Upper lobe of right lung (tissue), 1 donor: ENCODE measurements around the gene SLC22A12. TPM values are rescaled to one million over a fixed set of nuclear protein-coding genes. Genes with fewer than 3 reads are reported as not detected.

ENCODE experiments used
- ATAC-seq: fragments of 200-7000 bp; cut with Tn5 transposase; one replicate; pipeline ENCODE4 v1.9.1; 2020; ENCODE audit warnings: mild to moderate bottlenecking, moderate library complexity
- DNase-seq: peaks from one replicate; pipeline ENCODE4 v3.0.0-alpha.2; 2020
- H3K27ac ChIP-seq: fragments of 200-600 bp; one replicate; pipeline ENCODE4 v1.8.0; 2022
- H3K27me3 ChIP-seq: fragments of 200-600 bp; one replicate; pipeline ENCODE4 v1.8.0; 2022; ENCODE audit warnings: mild to moderate bottlenecking
- H3K36me3 ChIP-seq: fragments of 200-600 bp; one replicate; pipeline ENCODE4 v1.8.0; 2022
- H3K4me1 ChIP-seq: fragments of 200-600 bp; one replicate; pipeline ENCODE4 v1.8.0; 2022
- H3K4me3 ChIP-seq: fragments of 200-600 bp; one replicate; pipeline ENCODE4 v1.8.0; 2022; ENCODE audit warnings: mild to moderate bottlenecking
- H3K9me3 ChIP-seq: fragments of 200-600 bp; one replicate; pipeline ENCODE4 v1.8.0; 2022
- intact Hi-C: fragments of 100-400 bp; cut with DNase I; formaldehyde crosslinking; loops from one replicate; pipeline ENCODE4 v1.11.0; 2022
- total RNA-seq: library from RNA; stranded (reverse); fragmentation: NEBNext Ultra II Directional; extraction: Animal tissue kit (Norgen Biotek cat#: 25700); gene quantifications from one replicate; pipeline ENCODE4 v1.2.1, GENCODE V29; 2021
- TF ChIP-seq, protein P1 (sequence below): fragments of 200-600 bp; IDR thresholded peaks from one replicate; pipeline ENCODE4 v1.8.0; 2022; ENCODE audit warnings: antibody characterized with exemption
- donor health status: DM: no; HTN: yes; CAD: no; lungs with severe emphysema.

The SLC22A12 gene
- total RNA-seq, 1 donor from 2014 or later: not detected

DNA sequence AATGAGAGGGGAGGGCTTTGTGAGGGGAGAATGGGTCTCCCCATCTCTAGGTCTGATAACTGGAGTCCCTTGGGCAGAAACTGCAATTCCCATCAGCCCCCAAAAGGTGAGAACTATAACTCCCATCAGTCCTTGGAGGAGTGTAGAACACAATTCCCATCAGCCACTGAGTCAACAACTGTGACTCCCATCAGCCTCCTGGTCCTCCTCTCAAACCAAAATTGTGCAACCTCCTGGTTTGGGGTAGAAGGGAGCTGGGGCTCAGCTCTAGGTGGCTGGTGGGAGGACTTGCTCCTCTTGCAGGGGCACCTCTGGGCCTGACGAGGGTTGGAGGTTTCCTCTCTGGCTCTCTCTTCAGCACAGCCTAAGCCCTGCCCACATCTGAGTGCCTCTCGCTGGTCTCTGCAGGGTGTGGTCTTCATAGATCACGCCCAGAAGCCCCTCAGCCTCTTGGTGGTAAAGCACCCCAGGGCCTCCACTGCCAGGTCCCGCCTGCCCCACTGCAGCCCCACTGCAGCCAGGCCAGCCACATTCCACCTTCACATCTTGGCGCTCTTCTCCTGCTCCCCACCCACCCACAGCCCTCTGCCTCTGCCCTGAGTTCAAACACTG lies 18.5 kb downstream of the SLC22A12 start:
- intact Hi-C loops: no loop called here
- Histone ChIP-seq H3K27me3 (peaks cover 4% of the 10 kb centered on the region), H3K4me3 (no peak overlapping the region), H3K36me3 (no peaks in the 10 kb centered on the region), H3K27ac (no peak overlapping the region), H3K4me1 (no peaks in the 10 kb centered on the region), H3K9me3 (no peaks in the 10 kb centered on the region)
- DNase-seq (no peak), ATAC-seq (no peak)
- TF ChIP-seq, protein P1, sequence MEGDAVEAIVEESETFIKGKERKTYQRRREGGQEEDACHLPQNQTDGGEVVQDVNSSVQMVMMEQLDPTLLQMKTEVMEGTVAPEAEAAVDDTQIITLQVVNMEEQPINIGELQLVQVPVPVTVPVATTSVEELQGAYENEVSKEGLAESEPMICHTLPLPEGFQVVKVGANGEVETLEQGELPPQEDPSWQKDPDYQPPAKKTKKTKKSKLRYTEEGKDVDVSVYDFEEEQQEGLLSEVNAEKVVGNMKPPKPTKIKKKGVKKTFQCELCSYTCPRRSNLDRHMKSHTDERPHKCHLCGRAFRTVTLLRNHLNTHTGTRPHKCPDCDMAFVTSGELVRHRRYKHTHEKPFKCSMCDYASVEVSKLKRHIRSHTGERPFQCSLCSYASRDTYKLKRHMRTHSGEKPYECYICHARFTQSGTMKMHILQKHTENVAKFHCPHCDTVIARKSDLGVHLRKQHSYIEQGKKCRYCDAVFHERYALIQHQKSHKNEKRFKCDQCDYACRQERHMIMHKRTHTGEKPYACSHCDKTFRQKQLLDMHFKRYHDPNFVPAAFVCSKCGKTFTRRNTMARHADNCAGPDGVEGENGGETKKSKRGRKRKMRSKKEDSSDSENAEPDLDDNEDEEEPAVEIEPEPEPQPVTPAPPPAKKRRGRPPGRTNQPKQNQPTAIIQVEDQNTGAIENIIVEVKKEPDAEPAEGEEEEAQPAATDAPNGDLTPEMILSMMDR: no peak

DNA sequence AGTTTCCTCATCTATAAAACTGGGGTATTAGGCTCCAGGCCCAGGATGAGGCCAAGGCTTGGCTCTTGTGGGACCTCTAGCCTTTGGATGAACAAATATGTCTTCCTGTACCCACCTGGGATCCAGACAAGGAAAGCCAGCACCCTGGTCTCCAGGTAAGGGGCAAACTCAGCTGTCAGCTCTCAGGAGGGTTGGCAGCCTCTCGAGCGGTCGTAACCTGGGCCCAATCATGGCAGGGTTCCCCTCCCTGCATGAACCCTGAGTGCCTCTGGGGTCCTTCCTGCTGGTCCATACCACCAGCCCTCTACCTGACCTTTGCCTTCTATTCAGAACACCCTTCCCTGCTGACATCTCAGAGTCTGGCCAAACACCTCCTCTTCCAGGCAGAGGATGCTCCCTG lies 19.6 kb downstream of the SLC22A12 start:
- Histone ChIP-seq H3K4me3 (no peak overlapping the region), H3K27me3 (peaks cover 4% of the 10 kb centered on the region), H3K27ac (no peak overlapping the region), H3K4me1 (no peaks in the 10 kb centered on the region), H3K36me3 (no peaks in the 10 kb centered on the region), H3K9me3 (no peaks in the 10 kb centered on the region)
- ATAC-seq (no peak), DNase-seq (no peak)
- intact Hi-C loops: no loop called here
- TF ChIP-seq, protein P1: no peak

DNA sequence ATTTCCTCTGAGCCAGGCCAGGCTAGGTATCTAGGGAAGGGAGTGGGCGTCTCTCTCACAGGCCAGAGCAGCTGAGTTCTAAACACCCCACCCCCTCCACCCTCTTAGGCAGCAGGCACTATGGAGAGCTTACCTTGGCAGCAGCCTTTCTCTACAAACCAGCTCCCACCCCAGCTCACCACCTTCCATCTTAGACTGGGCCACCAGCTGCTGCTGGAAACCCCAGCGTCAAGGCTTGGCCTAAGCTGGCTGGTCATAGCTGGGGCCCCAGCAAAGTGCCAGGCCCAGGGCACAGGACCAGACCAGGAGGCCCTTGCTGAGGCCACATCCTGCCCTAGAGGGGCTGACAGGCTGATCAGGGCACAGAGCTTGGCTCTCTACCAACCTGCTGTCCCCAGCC lies 20.2 kb downstream of the SLC22A12 start:
- DNase-seq (no peak), ATAC-seq (no peak)
- intact Hi-C loops: no loop called here

GRCh38 chr11:64611869-64612646 lies 21.0 kb downstream of the SLC22A12 start:
- TF ChIP-seq, protein P1: no peak
- ATAC-seq (peak; percentile 32), DNase-seq (no peak)
- Histone ChIP-seq H3K9me3 (no peaks in the 10 kb centered on the region), H3K36me3 (no peaks in the 10 kb centered on the region), H3K4me1 (no peaks in the 10 kb centered on the region), H3K27ac (no peak overlapping the region), H3K4me3 (no peak overlapping the region), H3K27me3 (peaks cover 4% of the 10 kb centered on the region)
- intact Hi-C loops: no loop called here

More for the DNA sequence above, 20.2 kb downstream of the SLC22A12 start:
- Histone ChIP-seq H3K27me3 (peaks cover 4% of the 10 kb centered on the region), H3K4me3 (no peak overlapping the region), H3K4me1 (no peaks in the 10 kb centered on the region), H3K36me3 (no peaks in the 10 kb centered on the region), H3K27ac (no peak overlapping the region), H3K9me3 (no peaks in the 10 kb centered on the region)
- TF ChIP-seq, protein P1: no peak

DNA sequence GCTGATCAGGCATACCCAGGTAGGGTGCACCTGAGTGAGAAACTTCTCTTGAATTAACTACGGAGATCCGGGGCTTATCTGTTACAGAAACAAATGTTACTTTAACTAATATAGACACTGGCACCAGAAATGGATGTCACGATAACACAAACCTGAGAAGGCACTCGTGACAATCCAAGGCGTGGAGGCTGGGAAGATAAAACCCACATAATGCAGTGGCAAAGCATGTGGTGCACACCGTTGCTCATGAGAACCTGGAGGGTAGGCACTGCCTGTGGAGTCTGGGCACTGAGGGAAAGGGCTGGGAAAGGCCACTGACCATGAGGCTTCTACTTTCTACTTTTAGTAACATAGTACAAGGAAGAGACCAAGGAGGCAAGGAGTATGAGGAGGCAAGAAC lies 22.6 kb downstream of the SLC22A12 start:
- DNase-seq: no peak
- no peak for ATAC-seq
- H3K27me3 ChIP-seq: peaks cover 3% of the 10 kb centered on the region
- no peaks in the 10 kb centered on the region for H3K4me1 ChIP-seq
- intact Hi-C loops: no loop called here
- no peaks in the 10 kb centered on the region for H3K36me3 ChIP-seq
- TF ChIP-seq, protein P1: no peak
- H3K4me3 ChIP-seq: no peak overlapping the region
- H3K9me3 ChIP-seq: no peaks in the 10 kb centered on the region
- no peak overlapping the region for H3K27ac ChIP-seq
